ES-I3 (cell line): ENCODE results near the gene SEMA4C.

Experiments
- H3K36me3 ChIP-seq: 2 replicates; pipeline ENCODE4 v1.6.1; 2013; ENCODE audit warnings: mild to moderate bottlenecking, low read length, control low read depth, moderate library complexity; ENCODE audit not compliant: insufficient read depth
- H3K4me1 ChIP-seq: 2 replicates; pipeline ENCODE4 v1.6.1; 2013; ENCODE audit warnings: mild to moderate bottlenecking, control low read depth, low read length; ENCODE audit not compliant: insufficient read depth
- H3K9ac ChIP-seq: 2 replicates; pipeline ENCODE4 v1.6.1; 2013; ENCODE audit warnings: low read depth, mild to moderate bottlenecking, low read length, moderate library complexity
- H3K9me3 ChIP-seq: 2 replicates; pipeline ENCODE4 v1.6.1; 2013; ENCODE audit warnings: mild to moderate bottlenecking, low read length, moderate library complexity; ENCODE audit not compliant: control insufficient read depth, insufficient read depth

Gene SEMA4C

DNA sequence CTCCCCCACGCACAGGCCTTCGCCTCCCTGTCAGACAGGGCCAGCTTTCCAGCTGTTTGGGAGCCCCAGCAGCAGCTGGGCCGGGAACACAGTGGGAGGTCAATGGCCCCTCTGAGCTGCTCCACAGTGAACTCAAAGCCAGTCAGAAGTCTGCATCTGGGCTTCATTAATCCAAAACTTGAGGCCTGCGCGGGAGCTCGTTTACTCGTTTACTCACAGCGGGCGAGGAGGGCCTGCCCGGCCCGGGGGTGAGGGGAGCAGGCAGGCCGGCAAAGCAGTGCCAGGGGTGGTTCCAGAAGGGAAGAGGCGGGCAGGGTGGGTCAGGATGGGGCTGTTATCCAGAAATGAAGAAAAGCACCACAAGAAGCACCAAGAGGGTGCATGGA lies 36.8 kb upstream of the SEMA4C start:
- Histone ChIP-seq H3K9ac (no peak overlapping the region), H3K36me3 (no peaks in the 10 kb centered on the region), H3K4me1 (peaks cover 18% of the 10 kb centered on the region; the same call in 1 of the 2 replicates), H3K9me3 (no peaks in the 10 kb centered on the region)

DNA sequence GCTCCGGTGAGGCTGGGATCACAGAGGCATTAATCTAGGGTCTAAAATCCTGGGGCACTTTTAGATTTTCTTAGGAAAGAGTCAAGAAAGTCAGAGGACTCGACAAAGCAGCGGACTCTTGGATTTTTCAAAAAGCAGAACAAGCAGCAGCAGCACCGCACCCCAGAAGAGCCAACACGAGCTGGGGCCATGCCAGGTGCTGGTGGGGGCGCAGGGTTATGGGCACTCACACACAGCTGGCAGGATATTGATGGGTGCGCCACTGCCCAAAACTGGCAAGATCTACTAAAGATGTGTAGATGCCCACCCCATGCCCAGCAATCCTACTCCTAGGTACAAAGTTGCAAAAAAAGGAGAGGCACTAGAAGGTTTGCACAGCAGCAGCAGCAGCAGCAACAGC lies 33.9 kb upstream of the SEMA4C start:
- H3K9me3 ChIP-seq: no peaks in the 10 kb centered on the region
- no peaks in the 10 kb centered on the region for H3K36me3 ChIP-seq
- no peak overlapping the region for H3K9ac ChIP-seq

DNA sequence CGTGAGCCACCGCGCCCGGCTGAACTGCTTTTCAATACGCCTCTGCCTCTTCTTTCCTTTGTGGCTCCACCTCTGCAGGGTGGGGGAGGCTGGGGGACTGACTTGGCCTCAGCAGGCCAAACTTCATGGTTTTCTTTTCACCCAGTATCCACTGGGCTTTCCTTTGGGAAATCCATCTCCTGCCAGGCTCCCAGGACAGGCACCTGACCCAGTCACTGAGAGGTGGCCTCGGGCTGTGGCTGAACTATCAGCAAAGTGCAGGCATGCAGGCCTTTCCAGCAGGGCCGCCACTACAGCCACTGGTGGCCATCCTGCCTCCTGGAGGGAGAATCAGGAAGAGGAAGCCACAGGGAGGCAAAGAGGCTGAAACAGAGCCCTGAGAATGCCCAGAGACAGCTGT lies 33.4 kb upstream of the SEMA4C start:
- Histone ChIP-seq H3K9me3 (no peaks in the 10 kb centered on the region), H3K9ac (no peak overlapping the region), H3K4me1 (peaks cover 17% of the 10 kb centered on the region; the same call in 1 of the 2 replicates), H3K36me3 (no peaks in the 10 kb centered on the region)

More for the DNA sequence above, 33.9 kb upstream of the SEMA4C start:
- peaks cover 17% of the 10 kb centered on the region; the same call in 1 of the 2 replicates for H3K4me1 ChIP-seq

DNA sequence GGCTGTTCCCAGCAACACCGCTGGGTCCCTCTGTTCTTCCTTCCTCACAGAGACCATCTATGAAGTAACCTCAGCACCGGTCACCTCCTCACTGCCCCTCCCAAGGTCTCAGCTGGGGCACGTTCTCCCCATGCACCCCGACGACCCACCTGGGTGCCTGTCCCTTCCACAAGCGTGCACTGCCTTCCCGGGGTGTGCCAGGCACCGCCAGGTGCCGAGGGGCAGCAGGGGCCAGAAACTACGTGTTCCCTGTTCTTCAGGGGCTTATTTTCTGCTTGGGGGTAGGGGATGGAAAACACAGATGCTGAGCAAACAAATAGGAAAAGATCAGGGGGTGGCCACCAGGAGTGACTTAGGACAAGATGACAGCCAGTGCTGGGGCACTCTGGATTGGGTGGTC lies 30.4 kb upstream of the SEMA4C start:
- Histone ChIP-seq H3K9me3 (no peaks in the 10 kb centered on the region), H3K36me3 (no peaks in the 10 kb centered on the region), H3K4me1 (peaks cover 13% of the 10 kb centered on the region; the same call in 1 of the 2 replicates), H3K9ac (no peak overlapping the region)

DNA sequence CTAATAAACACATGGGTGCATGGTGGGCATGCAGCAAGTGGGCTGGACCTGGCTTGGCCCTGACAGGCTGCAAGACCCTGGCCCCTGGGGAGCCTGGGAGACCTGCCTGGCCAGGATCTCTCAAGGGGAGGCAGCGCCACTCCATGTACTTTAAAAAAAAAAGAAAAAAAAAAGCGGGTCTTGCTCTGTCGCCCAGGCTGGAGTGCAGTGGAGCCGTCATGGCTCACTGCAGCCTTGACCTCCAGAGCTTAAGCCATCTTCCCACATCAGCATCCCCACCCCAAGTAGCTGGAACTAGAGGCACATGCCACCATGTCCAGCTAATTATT lies 29.5 kb upstream of the SEMA4C start:
- Histone ChIP-seq H3K4me1 (peaks cover 18% of the 10 kb centered on the region), H3K9me3 (no peaks in the 10 kb centered on the region), H3K36me3 (no peaks in the 10 kb centered on the region), H3K9ac (no peak overlapping the region)

DNA sequence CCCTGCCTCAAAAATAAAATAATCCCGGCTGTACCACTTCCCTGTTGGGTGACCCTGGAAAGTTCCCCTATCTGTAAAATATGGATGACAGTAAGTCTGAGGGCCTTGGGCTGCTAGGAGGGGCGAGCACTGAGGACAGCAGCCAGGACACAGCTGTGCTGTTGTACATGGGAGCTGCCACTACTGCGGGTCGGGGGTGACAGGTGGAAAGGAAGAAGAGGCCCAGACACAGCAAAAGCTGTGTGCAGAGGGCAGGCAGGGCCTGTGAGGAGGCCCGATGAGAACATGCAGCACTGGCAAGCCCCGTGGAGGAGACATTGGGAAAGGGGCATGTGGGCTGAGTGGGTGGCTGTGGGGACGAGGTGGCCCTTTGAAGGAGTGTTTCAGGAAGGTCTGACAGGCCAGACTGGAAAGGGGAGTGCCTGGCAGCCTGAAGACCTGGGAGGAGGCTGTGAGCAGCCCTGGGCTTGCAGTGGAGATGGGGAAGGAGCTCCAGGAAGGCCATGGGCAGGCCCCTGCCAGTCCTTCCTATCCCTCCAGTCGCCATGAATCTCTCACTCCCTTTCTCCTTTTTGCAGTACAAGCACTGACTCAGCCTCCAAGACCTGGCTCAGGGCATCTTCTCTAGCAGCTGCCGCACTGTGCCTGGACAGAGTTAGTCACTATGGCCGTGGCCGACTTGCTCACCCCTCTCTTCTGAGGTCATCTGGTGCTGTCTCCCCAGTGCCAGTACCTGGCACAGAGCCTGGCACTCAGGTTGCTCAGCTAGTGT lies 28.9 kb upstream of the SEMA4C start:
- Histone ChIP-seq H3K4me1 (peaks cover 18% of the 10 kb centered on the region), H3K9ac (no peak overlapping the region), H3K9me3 (no peaks in the 10 kb centered on the region), H3K36me3 (no peaks in the 10 kb centered on the region)

DNA sequence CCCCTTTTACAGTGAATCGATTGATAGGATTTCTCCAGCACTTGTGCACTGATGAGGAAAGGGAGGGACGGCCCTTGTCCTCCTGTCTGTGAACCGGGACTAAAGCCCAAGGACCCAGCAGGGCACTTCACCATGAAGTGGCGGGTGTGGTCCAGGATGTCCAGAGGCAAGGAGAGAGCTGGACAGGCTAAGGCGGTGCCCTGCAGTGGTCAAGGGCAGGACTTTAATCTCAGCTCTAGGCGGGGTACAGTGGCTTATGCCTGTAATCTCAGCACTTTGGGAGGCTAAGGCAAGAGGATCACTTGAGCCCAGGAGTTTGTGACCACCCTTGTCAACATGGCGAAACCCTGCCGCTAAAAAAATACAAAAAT lies 28.2 kb upstream of the SEMA4C start:
- peaks cover 18% of the 10 kb centered on the region for H3K4me1 ChIP-seq
- no peak overlapping the region for H3K9ac ChIP-seq
- H3K36me3 ChIP-seq: no peaks in the 10 kb centered on the region
- no peaks in the 10 kb centered on the region for H3K9me3 ChIP-seq

DNA sequence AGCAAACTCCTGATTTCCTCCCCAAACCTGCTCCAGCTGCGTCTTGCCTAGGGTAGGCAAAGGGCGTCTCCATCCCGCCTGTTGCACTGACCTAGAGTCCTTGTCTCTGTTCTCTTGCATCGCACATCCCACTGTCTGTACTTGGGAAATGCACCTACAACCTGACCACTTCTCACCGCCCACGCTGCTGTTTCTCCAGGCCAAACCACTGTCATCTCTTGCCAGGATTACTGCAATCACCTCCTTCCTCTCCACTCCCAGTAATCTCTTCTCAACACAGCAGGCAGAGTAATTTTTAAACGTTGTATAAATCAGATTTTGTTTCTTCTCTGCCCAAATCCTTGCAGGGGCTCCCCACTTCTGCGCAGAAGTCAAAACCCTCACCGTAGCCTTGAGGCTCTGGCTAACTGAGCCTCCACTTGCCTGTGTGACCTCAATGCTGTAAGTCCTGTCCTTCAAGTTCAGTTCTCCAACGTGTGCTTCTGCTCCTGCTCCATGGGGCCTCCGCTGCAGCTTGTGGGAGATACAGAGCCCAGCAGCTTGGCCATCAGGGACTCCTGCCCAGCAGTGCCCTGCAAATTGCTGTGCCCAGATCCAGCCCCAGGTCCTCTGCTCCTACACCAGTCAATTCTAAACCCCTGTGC lies 27.7 kb upstream of the SEMA4C start:
- peaks cover 18% of the 10 kb centered on the region for H3K4me1 ChIP-seq
- H3K9ac ChIP-seq: no peak overlapping the region
- H3K36me3 ChIP-seq: no peaks in the 10 kb centered on the region
- H3K9me3 ChIP-seq: no peaks in the 10 kb centered on the region

DNA sequence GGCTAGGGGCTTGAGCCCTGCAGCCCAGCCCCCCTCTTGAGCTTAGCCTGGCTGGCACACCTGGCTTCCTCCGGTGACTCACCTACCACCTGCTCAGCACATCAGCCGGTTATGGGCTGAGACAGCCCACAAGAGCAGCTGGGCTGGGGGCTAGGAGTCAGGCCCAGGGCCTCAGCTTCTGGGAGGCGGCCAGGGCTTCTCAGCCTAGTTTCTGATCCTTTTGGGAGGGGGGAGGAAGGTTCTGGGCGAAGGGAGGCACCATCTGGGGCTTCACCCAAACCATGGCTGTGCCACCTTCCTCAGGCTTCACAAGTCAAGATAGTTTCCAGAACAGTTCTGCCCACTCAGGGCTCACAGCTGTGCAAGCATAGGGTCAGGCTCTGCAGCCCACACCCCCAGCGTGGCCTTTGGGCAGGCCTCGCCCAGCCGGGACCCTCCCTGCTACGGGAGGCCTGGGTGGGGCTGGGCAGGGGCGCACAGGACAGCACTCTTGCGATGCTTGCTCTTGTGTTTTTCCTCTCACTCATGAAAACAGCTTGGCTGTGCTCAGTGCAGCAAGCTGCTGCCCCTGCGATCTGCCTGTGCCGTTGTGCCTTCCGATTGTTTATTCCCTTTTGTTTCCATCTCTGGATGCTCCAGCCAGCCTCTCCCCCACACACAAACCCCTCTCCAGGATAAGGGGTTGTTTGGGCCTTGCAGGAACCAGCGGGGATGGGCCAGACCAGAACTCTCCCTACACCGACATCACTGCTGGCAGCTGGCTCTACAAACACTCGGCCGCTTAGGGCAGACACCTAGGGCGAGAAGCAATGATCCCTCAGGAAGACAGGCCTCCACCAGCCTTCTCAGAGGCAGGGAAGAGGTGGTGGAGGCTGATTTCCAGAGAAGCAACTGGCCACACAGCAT lies 26.1 kb upstream of the SEMA4C start:
- Histone ChIP-seq H3K9ac (no peak overlapping the region), H3K36me3 (no peaks in the 10 kb centered on the region; the same call in 1 of the 2 replicates), H3K4me1 (peaks cover 26% of the 10 kb centered on the region), H3K9me3 (no peaks in the 10 kb centered on the region; the same call in 1 of the 2 replicates)

DNA sequence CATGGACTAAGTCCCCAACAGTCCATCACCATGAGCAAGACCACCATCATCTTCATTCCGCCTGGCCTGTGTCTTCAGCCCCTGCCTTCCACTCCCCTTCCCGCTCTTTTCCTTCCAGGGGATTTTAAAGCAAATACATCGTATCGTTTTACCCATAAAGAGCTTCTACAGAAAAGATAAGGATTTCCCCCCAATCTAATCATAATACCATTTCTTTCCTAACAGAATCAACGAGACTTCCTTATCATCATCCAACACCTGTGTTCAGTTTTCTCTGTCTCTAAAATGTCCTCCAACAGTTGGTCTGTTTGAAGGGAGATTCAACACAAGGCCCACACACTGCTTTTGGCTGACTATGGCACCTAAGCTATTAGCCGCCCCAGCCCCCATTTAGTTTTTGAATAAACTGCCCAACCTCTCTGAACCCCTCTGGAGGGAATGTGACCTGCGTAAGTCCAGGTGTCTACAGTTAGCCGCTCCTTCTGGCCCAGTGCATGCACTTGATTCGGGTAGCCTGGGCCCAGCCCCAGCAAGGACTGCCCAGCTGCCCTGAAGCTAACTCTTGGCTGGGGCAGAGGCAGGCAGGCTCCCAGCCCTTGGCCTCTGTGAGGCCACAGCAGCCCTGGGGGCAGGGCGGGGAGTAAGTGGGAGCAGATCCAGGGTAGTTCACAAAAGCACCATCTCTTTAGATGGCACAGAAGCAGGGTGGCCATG lies 25.3 kb upstream of the SEMA4C start:
- H3K4me1 ChIP-seq: peaks cover 32% of the 10 kb centered on the region
- H3K9ac ChIP-seq: no peak overlapping the region
- no peaks in the 10 kb centered on the region; the same call in 1 of the 2 replicates for H3K36me3 ChIP-seq
- no peaks in the 10 kb centered on the region; the same call in 1 of the 2 replicates for H3K9me3 ChIP-seq

DNA sequence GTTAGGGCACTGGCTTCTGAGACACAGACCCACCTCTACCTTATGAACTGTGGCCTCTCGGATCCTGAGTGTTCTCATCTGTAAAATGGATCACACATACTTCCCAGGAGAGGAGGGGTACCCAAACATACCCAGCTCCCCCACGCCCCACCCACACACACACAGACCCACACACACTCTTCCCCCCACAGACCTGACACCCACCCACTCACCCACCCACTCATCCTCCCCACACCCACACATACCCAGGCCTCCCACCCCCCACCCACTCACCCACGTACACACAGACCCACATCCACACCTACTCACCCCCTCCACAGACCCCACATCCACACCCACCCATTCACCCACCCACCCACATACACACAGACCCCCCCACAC lies 24.3 kb upstream of the SEMA4C start:
- Histone ChIP-seq H3K9ac (no peak overlapping the region), H3K36me3 (no peaks in the 10 kb centered on the region; the same call in 1 of the 2 replicates), H3K9me3 (no peaks in the 10 kb centered on the region; the same call in 1 of the 2 replicates), H3K4me1 (peaks cover 32% of the 10 kb centered on the region)

DNA sequence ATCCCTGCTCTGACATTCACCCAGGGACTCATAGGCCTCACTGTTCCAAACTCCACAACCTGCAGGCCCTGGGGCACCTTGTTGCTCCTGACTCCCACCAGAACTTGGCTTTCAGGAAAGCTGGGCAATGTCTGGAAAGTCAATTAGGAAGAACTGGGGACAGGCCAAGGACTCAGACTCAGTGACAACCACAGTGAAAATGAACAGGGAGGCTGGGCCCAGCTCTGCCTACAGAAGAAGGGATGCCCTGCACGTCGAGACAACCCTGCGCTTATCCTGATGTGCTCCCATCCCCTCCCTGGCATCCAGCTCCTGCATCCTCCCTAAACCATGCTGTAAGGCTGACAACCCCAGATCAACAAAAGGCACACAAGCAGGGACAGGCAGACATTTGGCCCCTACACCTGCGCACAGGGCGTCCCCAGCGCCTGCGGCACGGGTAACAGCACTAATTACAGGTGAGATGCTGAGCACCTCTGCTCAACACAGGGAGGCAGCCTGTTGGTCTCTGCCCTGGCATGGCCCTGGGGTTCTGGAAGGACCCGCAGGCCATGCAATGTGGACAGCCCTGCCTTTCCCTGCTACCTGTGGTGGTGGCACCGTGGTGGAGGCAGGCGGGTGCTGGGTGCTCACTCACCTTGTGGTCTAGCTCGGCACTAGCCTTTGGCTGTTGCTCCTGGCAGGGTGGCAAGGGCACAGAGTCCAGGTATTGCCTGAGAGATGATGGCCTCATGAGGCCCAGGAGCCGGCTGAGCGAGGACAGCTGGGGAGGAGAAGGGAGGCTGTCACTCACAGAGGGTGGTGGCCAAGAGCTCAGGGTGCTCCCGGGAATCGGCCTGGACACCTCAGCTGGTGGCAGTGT lies 23.6 kb upstream of the SEMA4C start:
- Histone ChIP-seq H3K36me3 (no peaks in the 10 kb centered on the region; the same call in 1 of the 2 replicates), H3K4me1 (peaks cover 32% of the 10 kb centered on the region), H3K9me3 (no peaks in the 10 kb centered on the region; the same call in 1 of the 2 replicates), H3K9ac (no peak overlapping the region)

DNA sequence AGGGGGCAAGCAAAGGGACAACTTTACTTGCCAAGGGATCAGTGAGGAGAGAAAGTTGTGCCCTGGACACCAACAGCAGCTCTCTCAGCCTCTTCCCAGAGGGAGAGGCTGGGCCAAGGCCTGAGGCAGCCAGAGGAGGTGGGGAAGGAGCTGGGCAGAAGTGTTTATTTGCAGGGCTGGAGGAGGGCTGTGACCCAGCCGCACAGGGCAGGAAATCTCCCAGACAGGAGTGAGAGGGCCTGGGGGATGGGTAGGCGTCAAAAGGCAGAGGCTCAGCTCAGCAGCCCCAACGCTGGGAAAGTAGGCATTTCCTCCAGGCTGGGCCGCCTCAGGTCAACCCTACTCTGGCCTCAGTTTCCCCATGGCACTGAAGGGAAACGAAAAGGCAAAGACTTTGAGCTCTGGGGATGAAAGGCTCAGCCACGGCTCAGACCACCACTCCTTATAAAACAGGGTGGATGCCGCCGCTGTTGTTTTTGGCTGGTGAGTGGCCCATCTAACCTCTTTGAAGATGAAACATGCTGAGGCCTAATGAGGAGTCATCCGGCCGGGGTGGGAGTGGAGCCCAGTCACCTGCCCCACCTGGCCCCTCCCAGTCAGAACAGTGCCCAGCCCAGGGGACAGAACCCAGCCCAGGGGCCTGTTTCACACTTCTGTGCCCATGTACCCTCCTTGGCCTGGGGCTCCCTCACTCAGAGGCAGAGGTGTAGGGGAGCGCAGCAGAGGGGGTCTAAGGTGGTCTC lies 21.9 kb upstream of the SEMA4C start:
- H3K9ac ChIP-seq: no peak overlapping the region
- H3K4me1 ChIP-seq: peaks cover 46% of the 10 kb centered on the region
- H3K9me3 ChIP-seq: no peaks in the 10 kb centered on the region; the same call in 1 of the 2 replicates
- no peaks in the 10 kb centered on the region; the same call in 1 of the 2 replicates for H3K36me3 ChIP-seq
